Smooth muscle cell (in vitro differentiated cells): Measurements from ENCODE around the gene CHD2. TPM values are rescaled to one million over a fixed set of nuclear protein-coding genes. Genes with fewer than 3 reads are reported as not detected.
"Not testable (repeated sequence)": the region's sequence is repeated elsewhere in the genome, so short reads cannot be mapped to it uniquely, and the experiment has no call there.

Experiments used
- DNase-seq: peaks from one replicate; lab custom pipeline; 2025; ENCODE audit not compliant: unreplicated experiment; lab: John Stamatoyannopoulos, UW
- H2AFZ ChIP-seq: fragments of 200-600 bp; sonication (generic); 2 replicates; pipeline ENCODE4 v1.6.0; 2016; ENCODE audit warnings: antibody characterized with exemption, low read depth, mild to moderate bottlenecking
- H3F3A ChIP-seq: fragments of 200-600 bp; sonication (generic); 2 replicates; pipeline ENCODE4 v1.6.0; 2017; ENCODE audit warnings: antibody characterized with exemption, low read depth
- H3K27ac ChIP-seq: fragments of 200-600 bp; sonication (generic); 2 replicates; pipeline ENCODE4 v1.5.1; 2016; ENCODE audit warnings: low read depth, mild to moderate bottlenecking
- H3K27me3 ChIP-seq: fragments of 200-600 bp; sonication (generic); 2 replicates; pipeline ENCODE4 v1.6.1; 2016; ENCODE audit warnings: low read depth, mild to moderate bottlenecking
- H3K36me3 ChIP-seq: fragments of 200-600 bp; sonication (generic); 2 replicates; pipeline ENCODE4 v1.5.1; 2016; ENCODE audit warnings: low read depth
- H3K4me1 ChIP-seq: fragments of 200-600 bp; sonication (generic); 2 replicates; pipeline ENCODE4 v1.5.1; 2016; ENCODE audit warnings: low read depth
- H3K4me2 ChIP-seq: fragments of 200-600 bp; sonication (generic); 2 replicates; pipeline ENCODE4 v1.6.0; 2016; ENCODE audit warnings: mild to moderate bottlenecking
- H3K4me3 ChIP-seq: fragments of 200-600 bp; sonication (generic); 2 replicates; pipeline ENCODE4 v1.5.1; 2016; ENCODE audit warnings: mild to moderate bottlenecking
- H3K79me2 ChIP-seq: fragments of 200-600 bp; sonication (generic); 2 replicates; pipeline ENCODE4 v1.6.0; 2016; ENCODE audit warnings: low read depth, mild to moderate bottlenecking
- H3K9ac ChIP-seq: fragments of 200-600 bp; sonication (generic); 2 replicates; pipeline ENCODE4 v1.6.0; 2016; ENCODE audit warnings: low read depth
- H3K9me3 ChIP-seq: fragments of 200-600 bp; sonication (generic); replicated peaks from 2 replicates; pipeline ENCODE4 v1.5.1; 2016; ENCODE audit warnings: low read depth
- H4K20me1 ChIP-seq: fragments of 200-600 bp; sonication (generic); 2 replicates; pipeline ENCODE4 v1.6.0; 2016; ENCODE audit warnings: low read depth
- CTCF ChIP-seq: fragments of 200-600 bp; sonication (generic); IDR thresholded peaks from 2 replicates; pipeline ENCODE4 v1.5.1; 2017; ENCODE audit warnings: borderline replicate concordance, mild to moderate bottlenecking, antibody characterized with exemption; ENCODE audit not compliant: insufficient read depth, poor library complexity, severe bottlenecking
- WGBS: methylation state at CpG from one replicate; pipeline ENCODE4 v1.1.7; 2016; ENCODE audit warnings: low lambda C conversion rate; 5-methylcytosine and 5-hydroxymethylcytosine counted together
- polyA plus RNA-seq: library from polyadenylated mRNA; unstranded; fragments of >200 nt; fragmentation: Nextera tagmentation; extraction: Ambion mirVana; gene quantifications from 2 replicates; pipeline ENCODE4 v1.2.1, GENCODE V29; 2016
- total RNA-seq: library from RNA; depleted of rRNA; stranded (reverse); fragments of >200 nt; gene quantifications from 2 replicates; pipeline ENCODE4 v1.2.3, GENCODE V29; 2014

The CHD2 gene
- total and polyA plus RNA-seq, 2 experiments from 2014 or later = 64.4 to 99.2 TPM

- no peaks in the 10 kb centered on the region for H3K27me3 ChIP-seq
- peak overlapping the region; percentile 96 for H3K27ac ChIP-seq
- no peak overlapping the region for H2AFZ ChIP-seq
- WGBS = 85% methylated on average over 4 of the region's 4 CpGs
- DNase-seq = no peak
- H3K9me3 ChIP-seq = no peaks in the 10 kb centered on the region
- TF ChIP-seq CTCF = no peak
- no peak overlapping the region for H3K4me3 ChIP-seq
- peak overlapping the region; percentile 68 for H3K4me2 ChIP-seq
- peaks cover 60% of the 10 kb centered on the region for H3K4me1 ChIP-seq
- H3F3A ChIP-seq = peaks cover 50% of the 10 kb centered on the region
- H3K9ac ChIP-seq = no peak overlapping the region
- H3K36me3 ChIP-seq = no peaks in the 10 kb centered on the region
- H3K79me2 ChIP-seq = peaks cover 100% of the 10 kb centered on the region
- peaks cover 53% of the 10 kb centered on the region for H4K20me1 ChIP-seq
Measured at GRCh38 chr15:92915766-92916435, 15.8 kb downstream of the CHD2 start.

GRCh38 chr15:92917598-92918407 lies 17.7 kb downstream of the CHD2 start:
- Histone ChIP-seq H3K79me2 (peaks cover 100% of the 10 kb centered on the region), H3K4me3 (peak overlapping the region; percentile 26), H3K9me3 (no peaks in the 10 kb centered on the region), H3K4me1 (peaks cover 72% of the 10 kb centered on the region), H3K27me3 (no peaks in the 10 kb centered on the region), H3K27ac (peak overlapping the region; percentile 96), H2AFZ (no peak overlapping the region), H3K9ac (peak overlapping the region; percentile 16), H4K20me1 (peaks cover 53% of the 10 kb centered on the region), H3K4me2 (peak overlapping the region; percentile 79), H3K36me3 (no peaks in the 10 kb centered on the region), H3F3A (peaks cover 52% of the 10 kb centered on the region)
- peak; percentile 48 for DNase-seq
- TF ChIP-seq CTCF = peak; percentile 96
- WGBS = 31% methylated on average over 11 of the region's 11 CpGs

- H2AFZ ChIP-seq, H3K27me3 ChIP-seq, H3K9ac ChIP-seq, H3K9me3 ChIP-seq, H3K36me3 ChIP-seq, H3K4me3 ChIP-seq, DNase-seq: not testable (repeated sequence)
- Histone ChIP-seq H3F3A (peaks cover 47% of the 10 kb centered on the region), H3K4me2 (peak overlapping the region; percentile 79), H3K4me1 (peaks cover 64% of the 10 kb centered on the region), H3K79me2 (peaks cover 100% of the 10 kb centered on the region), H3K27ac (peak overlapping the region; percentile 96), H4K20me1 (peaks cover 51% of the 10 kb centered on the region)
- 60% methylated on average over 9 of the region's 9 CpGs for WGBS
Measured at GRCh38 chr15:92918881-92919280, 18.8 kb downstream of the CHD2 start.

- DNase-seq = no peak
- H3F3A ChIP-seq = peaks cover 40% of the 10 kb centered on the region
- peaks cover 49% of the 10 kb centered on the region for H3K4me1 ChIP-seq
- no peak for TF ChIP-seq CTCF
- no peak overlapping the region for H3K4me3 ChIP-seq
- peaks cover 62% of the 10 kb centered on the region for H4K20me1 ChIP-seq
- H3K27ac ChIP-seq = peak overlapping the region; percentile 96
- no peaks in the 10 kb centered on the region for H3K27me3 ChIP-seq
- H3K36me3 ChIP-seq = no peaks in the 10 kb centered on the region
- no peaks in the 10 kb centered on the region for H3K9me3 ChIP-seq
- peak overlapping the region; percentile 67 for H3K4me2 ChIP-seq
- H2AFZ ChIP-seq = no peak overlapping the region
- WGBS = 57% methylated on average over 5 of the region's 5 CpGs
- peaks cover 100% of the 10 kb centered on the region for H3K79me2 ChIP-seq
- peak overlapping the region; percentile 78 for H3K9ac ChIP-seq
Measured at GRCh38 chr15:92920595-92921161, 20.6 kb downstream of the CHD2 start.
